CD8-positive, alpha-beta memory T cell (primary cell): ENCODE measurements around the gene RND2. TPM values are rescaled to one million over a fixed set of nuclear protein-coding genes. Genes with fewer than 3 reads are reported as not detected.

ENCODE experiments used
- CTCF ChIA-PET: fragments of 350-600 bp; sonication (Branson Sonifier 250); formaldehyde crosslinking; loops from one replicate; lab custom pipeline; 2021; ENCODE audit warnings: antibody characterized with exemption; lab: Charles Lee
- POLR2A ChIA-PET: fragments of 350-600 bp; sonication (Branson Sonifier 250); formaldehyde crosslinking; loops from one replicate; lab custom pipeline; 2021; ENCODE audit warnings: antibody characterized with exemption; lab: Charles Lee
- DNase-seq, 5 donors: peaks; one replicate each; pipeline versions ENCODE4 v3.0.0 to v3.0.0-alpha.2; 2020 to 2022; ENCODE audit warnings: mixed read lengths in 1 of 5
- H3K27ac ChIP-seq: one replicate; pipeline ENCODE4 v1.7.0; 2013; ENCODE audit warnings: low read depth, mild to moderate bottlenecking, low read length, moderate library complexity
- H3K27me3 ChIP-seq: 2 replicates; pipeline ENCODE4 v1.7.0; 2013; ENCODE audit warnings: low read length, mild to moderate bottlenecking; ENCODE audit not compliant: insufficient read depth, poor library complexity, severe bottlenecking
- H3K36me3 ChIP-seq: 2 replicates; pipeline ENCODE4 v1.7.0; 2013; ENCODE audit warnings: mild to moderate bottlenecking, low read length, moderate library complexity; ENCODE audit not compliant: insufficient read depth
- H3K4me1 ChIP-seq: 2 replicates; pipeline ENCODE4 v1.7.0; 2013; ENCODE audit warnings: mild to moderate bottlenecking, low read length, moderate library complexity; ENCODE audit not compliant: insufficient read depth
- H3K4me3 ChIP-seq: 2 replicates; pipeline ENCODE4 v1.7.0; 2013; ENCODE audit warnings: mild to moderate bottlenecking, low read length
- H3K9me3 ChIP-seq: 2 replicates; pipeline ENCODE4 v1.7.0; 2013; ENCODE audit warnings: mild to moderate bottlenecking, low read length
- H3K27ac Mint-ChIP-seq, 8 donors: one replicate each; pipeline ENCODE4 v1.8.0; 2020 to 2021; ENCODE audit warnings: mixed read lengths in 8 of 8, mild to moderate bottlenecking in 6 of 8, inconsistent platforms in 3 of 8, moderate library complexity in 3 of 8
- H3K27me3 Mint-ChIP-seq, 2 donors: one replicate each; pipeline ENCODE4 v1.8.0; 2020 to 2021; ENCODE audit warnings: mixed read lengths in 2 of 2, mild to moderate bottlenecking in 1 of 2, moderate library complexity in 1 of 2
- H3K36me3 Mint-ChIP-seq, 3 donors: one replicate each; pipeline ENCODE4 v1.8.0; 2020 to 2021; ENCODE audit warnings: mixed read lengths in 3 of 3, inconsistent platforms in 1 of 3, mild to moderate bottlenecking in 1 of 3
- H3K4me1 Mint-ChIP-seq, 3 donors: one replicate each; pipeline ENCODE4 v1.8.0; 2020 to 2021; ENCODE audit warnings: mixed read lengths in 3 of 3, inconsistent platforms in 1 of 3, mild to moderate bottlenecking in 1 of 3
- H3K4me3 Mint-ChIP-seq, 7 donors: one replicate each; pipeline ENCODE4 v1.8.0; 2020 to 2021; ENCODE audit warnings: mixed read lengths in 7 of 7, mild to moderate bottlenecking in 6 of 7, moderate library complexity in 4 of 7, inconsistent platforms in 2 of 7
- H3K9me3 Mint-ChIP-seq, 5 donors: one replicate each; pipeline ENCODE4 v1.8.0; 2020 to 2022; ENCODE audit warnings: mixed read lengths in 5 of 5, mild to moderate bottlenecking in 3 of 5, moderate library complexity in 2 of 5, inconsistent platforms in 1 of 5
- polyA plus RNA-seq: library from polyadenylated mRNA; unstranded; fragments of 300-500 nt; fragmentation: Illumina TruSeq; gene quantifications from one replicate; pipeline ENCODE4 v1.2.3, GENCODE V29; 2021
- total RNA-seq, 2 experiments: library from RNA; stranded (reverse); gene quantifications; one replicate each; pipeline ENCODE4 v1.2.3, GENCODE V29; 2021

The RND2 gene
- total and polyA plus RNA-seq, 3 experiments from 2014 or later: 0.04 to 0.22 TPM; not detected in 1

DNA sequence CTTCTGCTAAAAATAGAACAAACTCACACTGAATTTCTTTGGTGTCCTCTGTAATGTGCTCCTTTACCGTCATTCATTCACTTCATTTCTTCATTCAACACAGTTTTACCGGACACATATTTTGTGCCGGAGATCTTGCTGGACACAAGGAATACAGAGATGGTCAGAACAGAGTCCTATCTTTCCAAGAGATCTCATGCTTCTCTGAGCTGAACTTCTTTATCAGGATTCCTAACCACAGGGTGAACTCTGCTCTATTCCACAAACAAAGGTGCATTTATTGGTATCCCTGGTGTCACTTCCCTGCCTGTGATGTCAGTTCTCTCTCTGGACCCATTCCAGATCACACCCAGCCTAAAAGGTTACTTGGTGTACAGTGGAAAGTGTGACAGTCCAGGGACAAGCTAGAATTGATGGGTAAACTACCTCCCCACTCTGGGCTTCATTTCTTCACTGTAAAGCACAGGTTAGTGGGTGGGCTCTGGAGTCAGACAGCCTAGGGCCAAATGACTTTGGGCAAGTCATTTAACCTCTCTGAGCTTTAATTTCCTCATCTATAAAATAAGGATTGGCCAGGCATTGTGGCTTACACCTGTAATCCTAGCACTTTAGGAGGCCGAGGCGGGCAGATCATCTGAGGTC lies 14.2 kb upstream of the RND2 start:
- Histone ChIP-seq H3K4me3 (no peak overlapping the region), H3K27ac (no peak overlapping the region), H3K36me3 (peaks cover 12% of the 10 kb centered on the region), H3K27me3 (no peaks in the 10 kb centered on the region), H3K9me3 (no peaks in the 10 kb centered on the region), H3K4me1 (peaks cover 17% of the 10 kb centered on the region)
- H3K36me3 Mint-ChIP-seq: peaks cover 0 to 54% (median 11%) of the 10 kb centered on the region in 3 donors
- H3K4me1 Mint-ChIP-seq: peaks cover 21 to 37% (median 24%) of the 10 kb centered on the region in 3 donors
- no peaks in the 10 kb centered on the region for H3K27me3 Mint-ChIP-seq
- CTCF ChIA-PET: interaction anchor here (0.7 kb wide), 2 partner anchors 13 kb away, joined by 3 read pairs; partner anchors contain the start of gene RPL27
- peak overlapping the region in 2 of 7 donors; percentile 11 to 72 for H3K4me3 Mint-ChIP-seq
- peak overlapping the region in 3 of 8 donors; percentile 14 to 64 (median 60) for H3K27ac Mint-ChIP-seq
- no peaks in the 10 kb centered on the region for H3K9me3 Mint-ChIP-seq
- POLR2A ChIA-PET: no interaction called here
- DNase-seq: no peak

DNA sequence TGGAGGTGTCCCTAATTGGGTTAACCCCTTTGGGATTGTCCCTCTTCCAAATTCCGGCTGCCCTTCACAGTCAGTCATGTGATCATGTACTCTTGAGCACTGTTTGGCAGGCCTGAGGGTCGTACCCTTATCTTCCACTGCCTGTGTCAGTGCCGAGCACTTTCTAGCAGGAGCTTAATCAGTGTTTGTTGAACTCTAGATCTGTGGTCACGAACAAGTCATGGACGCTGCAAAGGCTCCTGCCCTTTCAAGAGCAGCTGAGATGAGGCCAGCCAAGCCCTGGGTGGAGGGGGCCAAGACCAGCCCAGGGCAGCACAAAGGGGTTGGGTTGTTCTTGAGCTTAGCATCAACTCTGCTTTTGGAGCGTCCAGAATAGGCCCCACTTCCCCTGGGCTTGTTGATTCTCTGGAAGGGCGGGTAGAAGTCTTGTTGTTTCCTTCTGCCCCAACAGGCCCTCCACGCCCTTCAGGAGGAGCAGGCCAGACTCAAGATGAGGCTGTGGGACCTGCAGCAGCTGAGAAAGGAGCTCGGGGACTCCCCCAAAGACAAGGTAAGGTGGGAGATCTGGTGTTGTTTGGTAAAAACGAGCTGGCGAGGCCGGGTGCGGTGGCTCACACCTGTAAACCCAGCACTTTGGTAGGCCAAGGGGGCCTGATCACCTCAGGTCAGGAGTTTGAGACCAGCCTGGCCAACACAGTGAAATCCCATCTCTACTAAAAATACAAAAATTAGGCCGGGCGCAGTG lies 13.1 kb upstream of the RND2 start:
- H3K27ac Mint-ChIP-seq: peak overlapping the region in 5 of 8 donors; percentile 21 to 89 (median 64)
- DNase-seq: no peak
- no peaks in the 10 kb centered on the region for H3K27me3 Mint-ChIP-seq
- Histone ChIP-seq H3K36me3 (peaks cover 12% of the 10 kb centered on the region), H3K27me3 (no peaks in the 10 kb centered on the region), H3K4me3 (no peak overlapping the region), H3K4me1 (peaks cover 13% of the 10 kb centered on the region), H3K9me3 (no peaks in the 10 kb centered on the region), H3K27ac (no peak overlapping the region)
- peaks cover 0 to 52% (median 11%) of the 10 kb centered on the region in 3 donors for H3K36me3 Mint-ChIP-seq
- ChIA-PET CTCF (interaction anchor here (0.6 to 1.2 kb wide), 3 partner anchors 12 to 472 kb away, joined by 3 to 6 read pairs (median 3); partner anchors contain the start of genes DHX8 and RND2), POLR2A (interaction anchor here (0.6 kb wide), 1 partner anchor 14 kb away, joined by 3 read pairs; the partner anchor contains the start of gene RPL27)
- H3K4me1 Mint-ChIP-seq: peaks cover 14 to 30% (median 18%) of the 10 kb centered on the region in 3 donors
- peak overlapping the region in 2 of 7 donors; percentile 13 to 66 for H3K4me3 Mint-ChIP-seq
- H3K9me3 Mint-ChIP-seq: no peaks in the 10 kb centered on the region

DNA sequence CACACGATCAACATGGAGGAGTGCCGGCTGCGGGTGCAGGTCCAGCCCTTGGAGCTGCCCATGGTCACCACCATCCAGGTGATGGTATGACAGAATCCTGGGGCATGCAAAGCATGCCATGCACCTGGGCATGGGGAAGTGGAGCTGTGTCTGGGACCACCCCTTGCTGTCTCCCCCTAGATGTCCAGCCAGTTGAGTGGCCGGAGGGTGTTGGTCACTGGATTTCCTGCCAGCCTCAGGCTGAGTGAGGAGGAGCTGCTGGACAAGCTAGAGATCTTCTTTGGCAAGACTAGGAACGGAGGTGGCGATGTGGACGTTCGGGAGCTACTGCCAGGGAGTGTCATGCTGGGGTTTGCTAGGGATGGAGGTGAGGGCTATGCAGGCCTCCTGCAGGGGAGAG lies 11.7 kb upstream of the RND2 start:
- Histone ChIP-seq H3K9me3 (no peaks in the 10 kb centered on the region), H3K4me3 (no peak overlapping the region), H3K4me1 (peaks cover 6% of the 10 kb centered on the region), H3K36me3 (peaks cover 12% of the 10 kb centered on the region), H3K27ac (no peak overlapping the region), H3K27me3 (no peaks in the 10 kb centered on the region)
- peak overlapping the region in 1 of 8 donors; percentile 81 for H3K27ac Mint-ChIP-seq
- ChIA-PET CTCF (interaction anchor here (0.9 kb wide), 1 partner anchor 471 kb away, joined by 3 read pairs; the partner anchor contains the start of gene DHX8), POLR2A (interaction anchor here (0.5 kb wide), 1 partner anchor 1842 kb away, joined by 6 read pairs; no protein-coding TSS in a partner anchor)
- no peaks in the 10 kb centered on the region for H3K9me3 Mint-ChIP-seq
- no peak overlapping the region for H3K4me3 Mint-ChIP-seq
- H3K36me3 Mint-ChIP-seq: peaks cover 0 to 52% (median 11%) of the 10 kb centered on the region in 3 donors
- no peak for DNase-seq
- peaks cover 12 to 27% (median 13%) of the 10 kb centered on the region in 3 donors for H3K4me1 Mint-ChIP-seq
- no peaks in the 10 kb centered on the region for H3K27me3 Mint-ChIP-seq

DNA sequence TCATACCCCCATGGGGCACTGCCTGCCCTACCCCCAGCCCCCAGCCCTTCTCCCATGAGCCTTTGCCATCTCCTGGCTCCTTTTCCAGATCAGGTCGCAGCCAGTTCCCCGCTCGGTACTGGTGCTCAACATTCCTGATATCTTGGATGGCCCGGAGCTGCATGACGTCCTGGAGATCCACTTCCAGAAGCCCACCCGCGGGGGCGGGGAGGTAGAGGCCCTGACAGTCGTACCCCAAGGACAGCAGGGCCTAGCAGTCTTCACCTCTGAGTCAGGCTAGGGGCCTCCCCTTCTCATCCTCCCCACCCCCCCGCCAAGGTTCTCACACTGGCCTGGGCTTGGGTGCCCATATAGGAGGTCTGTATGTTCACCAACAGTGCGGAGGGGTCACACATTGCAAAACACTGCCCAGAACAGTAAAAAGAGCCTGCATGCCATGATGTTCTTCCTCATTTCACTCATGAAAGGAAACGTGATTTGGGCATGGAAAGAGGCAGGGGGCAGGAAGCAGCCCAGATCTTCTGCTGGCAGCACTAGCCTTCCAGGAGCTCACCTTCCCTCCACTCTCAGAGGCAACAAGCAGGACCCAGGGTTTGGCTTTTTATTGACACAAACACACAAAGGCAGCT lies 10.9 kb upstream of the RND2 start:
- DNase-seq: no peak
- H3K27ac ChIP-seq: no peak overlapping the region
- no peaks in the 10 kb centered on the region for H3K27me3 ChIP-seq
- H3K4me3 Mint-ChIP-seq: no peak overlapping the region
- H3K4me3 ChIP-seq: no peak overlapping the region
- H3K4me1 ChIP-seq: no peaks in the 10 kb centered on the region
- no peaks in the 10 kb centered on the region for H3K9me3 Mint-ChIP-seq
- H3K9me3 ChIP-seq: no peaks in the 10 kb centered on the region
- H3K27me3 Mint-ChIP-seq: no peaks in the 10 kb centered on the region
- H3K27ac Mint-ChIP-seq: peak overlapping the region in 3 of 8 donors; percentile 29 to 77 (median 37)
- peaks cover 0 to 52% (median 11%) of the 10 kb centered on the region in 3 donors for H3K36me3 Mint-ChIP-seq
- CTCF ChIA-PET: no interaction called here
- peaks cover 13 to 33% (median 20%) of the 10 kb centered on the region in 3 donors for H3K4me1 Mint-ChIP-seq
- POLR2A ChIA-PET: interaction anchor here (1.5 kb wide), 1 partner anchor 50 kb away, joined by 4 read pairs; the partner anchor contains the start of gene AARSD1
- peaks cover 12% of the 10 kb centered on the region for H3K36me3 ChIP-seq

DNA sequence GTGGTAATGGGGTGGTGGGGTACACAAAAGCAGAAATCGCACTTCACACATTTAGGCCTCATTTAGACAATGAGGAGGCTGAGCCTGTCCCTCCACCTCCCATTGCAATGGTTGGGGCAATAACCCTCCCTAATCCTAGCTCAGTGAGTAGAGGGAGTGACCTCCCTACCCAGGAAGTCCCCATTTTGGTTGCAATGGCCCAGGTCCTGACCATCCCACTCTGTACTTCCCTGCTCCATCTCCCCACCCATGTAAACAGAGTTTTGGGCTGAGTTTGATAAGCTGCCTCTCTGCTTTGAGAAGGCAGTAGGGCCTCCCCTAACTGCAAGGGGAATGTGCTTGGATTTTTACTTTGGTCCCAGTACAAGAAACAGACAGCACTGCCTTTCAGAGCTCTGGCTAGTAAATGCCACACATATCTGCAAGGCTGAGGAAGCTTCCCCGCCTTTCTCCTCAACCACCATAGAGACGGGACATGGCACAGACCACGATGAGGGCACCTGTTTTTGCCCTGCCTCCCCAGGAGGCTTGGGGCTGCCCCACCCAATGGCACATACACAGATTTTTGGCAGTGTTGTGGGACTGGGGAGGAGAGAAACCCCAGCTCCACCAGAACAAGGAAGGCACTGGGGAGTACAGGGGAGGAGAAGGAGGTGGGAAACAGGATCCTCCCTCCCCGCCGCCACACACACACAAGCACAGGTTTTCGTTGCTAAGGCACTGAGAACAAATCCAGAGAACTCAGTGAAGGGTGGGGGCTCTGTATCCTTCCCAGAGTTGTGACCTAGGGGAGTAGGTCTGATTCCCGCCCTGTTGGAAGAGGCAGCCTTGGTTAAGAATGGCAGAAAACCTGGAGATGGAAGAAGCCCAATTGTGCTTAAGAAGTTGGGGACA lies 10.1 kb upstream of the RND2 start:
- no peak for DNase-seq
- Histone ChIP-seq H3K4me1 (peaks cover 4% of the 10 kb centered on the region), H3K27ac (no peak overlapping the region), H3K9me3 (no peaks in the 10 kb centered on the region), H3K36me3 (peaks cover 12% of the 10 kb centered on the region), H3K27me3 (no peaks in the 10 kb centered on the region), H3K4me3 (no peak overlapping the region)
- Mint-ChIP-seq H3K9me3 (no peaks in the 10 kb centered on the region), H3K4me3 (no peak overlapping the region), H3K36me3 (peaks cover 0 to 52% (median 11%) of the 10 kb centered on the region in 3 donors), H3K27me3 (no peaks in the 10 kb centered on the region), H3K27ac (peak overlapping the region in 7 of 8 donors; percentile 2 to 81 (median 63)), H3K4me1 (peaks cover 20 to 40% (median 28%) of the 10 kb centered on the region in 3 donors)
- POLR2A ChIA-PET: interaction anchor here (1.5 kb wide), 1 partner anchor 51 kb away, joined by 4 read pairs; the partner anchor contains the start of gene AARSD1
- CTCF ChIA-PET: no interaction called here

DNA sequence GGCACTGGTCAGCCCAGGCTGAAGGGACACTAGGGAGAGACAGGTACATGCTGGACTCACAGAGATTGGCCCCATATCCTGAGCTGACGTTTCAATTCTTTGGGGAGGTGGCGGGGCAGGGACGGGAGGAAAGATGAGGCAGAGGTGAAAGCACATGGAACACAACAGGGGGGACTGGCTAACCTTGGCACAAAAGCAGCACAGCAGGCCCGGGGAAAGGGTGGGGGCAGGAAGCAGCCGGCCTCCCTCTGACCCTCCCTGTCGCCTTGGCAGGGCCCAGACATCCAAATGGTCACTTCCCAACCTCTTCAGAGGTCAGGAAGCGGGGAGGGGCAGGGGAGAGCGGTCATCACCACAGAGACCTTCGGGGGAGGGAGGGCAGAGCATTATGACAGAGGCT lies 9.5 kb upstream of the RND2 start:
- H3K9me3 ChIP-seq: no peaks in the 10 kb centered on the region
- H3K36me3 Mint-ChIP-seq: peaks cover 0 to 47% (median 10%) of the 10 kb centered on the region in 3 donors
- H3K4me1 ChIP-seq: peaks cover 4% of the 10 kb centered on the region
- H3K27ac ChIP-seq: no peak overlapping the region
- no peak for DNase-seq
- H3K4me1 Mint-ChIP-seq: peaks cover 16 to 41% (median 29%) of the 10 kb centered on the region in 3 donors
- peak overlapping the region in 3 of 8 donors; percentile 23 to 74 (median 67) for H3K27ac Mint-ChIP-seq
- no peaks in the 10 kb centered on the region for H3K27me3 Mint-ChIP-seq
- H3K4me3 Mint-ChIP-seq: no peak overlapping the region
- ChIA-PET POLR2A (interaction anchor here (1.5 kb wide), 1 partner anchor 52 kb away, joined by 4 read pairs; the partner anchor contains the start of gene AARSD1), CTCF (no interaction called here)
- H3K36me3 ChIP-seq: peaks cover 12% of the 10 kb centered on the region
- no peaks in the 10 kb centered on the region for H3K27me3 ChIP-seq
- H3K9me3 Mint-ChIP-seq: no peaks in the 10 kb centered on the region
- no peak overlapping the region for H3K4me3 ChIP-seq

DNA sequence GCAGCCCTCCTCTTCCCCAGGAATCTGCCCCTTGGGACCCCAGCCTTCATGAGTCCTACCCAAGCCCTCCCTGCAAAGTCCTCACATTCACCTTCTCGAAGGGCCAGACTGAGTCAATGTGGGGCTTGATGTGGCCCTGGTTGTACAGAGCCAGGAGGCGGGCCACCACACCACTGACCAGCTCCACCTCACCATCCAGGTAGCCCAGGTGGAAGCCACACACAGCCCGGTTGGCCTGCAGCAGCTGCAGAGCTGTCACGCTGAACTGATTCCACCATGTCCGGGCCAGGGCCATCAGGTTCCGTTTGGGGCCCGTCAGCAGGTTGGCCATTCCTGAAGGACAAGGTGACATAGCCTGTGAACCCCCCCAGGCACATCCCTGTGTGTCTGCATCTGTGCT lies 8.8 kb upstream of the RND2 start:
- CTCF ChIA-PET: no interaction called here

More for the DNA sequence above, 8.8 kb upstream of the RND2 start:
- H3K4me3 Mint-ChIP-seq: peak overlapping the region in 1 of 7 donors; percentile 30
- POLR2A ChIA-PET: no interaction called here
- H3K27ac Mint-ChIP-seq: peak overlapping the region in 2 of 8 donors; percentile 70 to 83
- H3K4me1 Mint-ChIP-seq: peaks cover 17 to 44% (median 34%) of the 10 kb centered on the region in 3 donors
- Histone ChIP-seq H3K4me1 (peaks cover 7% of the 10 kb centered on the region), H3K4me3 (no peak overlapping the region), H3K27me3 (no peaks in the 10 kb centered on the region), H3K9me3 (no peaks in the 10 kb centered on the region), H3K27ac (no peak overlapping the region), H3K36me3 (peaks cover 12% of the 10 kb centered on the region)
- H3K36me3 Mint-ChIP-seq: peaks cover 0 to 45% (median 9%) of the 10 kb centered on the region in 3 donors
- no peak for DNase-seq
- no peaks in the 10 kb centered on the region for H3K9me3 Mint-ChIP-seq
- H3K27me3 Mint-ChIP-seq: no peaks in the 10 kb centered on the region
